ENCODE results near the gene LPCAT4.

GRCh38 chr15:34362047-34362773 is 4.8 kb downstream of the LPCAT4 start:
- TF ChIP-seq CTCF (IDR thresholded peaks at IDR 0.05; ENCODE audit: low read depth, low read length) (no peak), POLR2A (IDR thresholded peaks at IDR 0.05; ENCODE audit: extremely low read depth, insufficient read length) (no peak)
